Measurements from ENCODE around the gene OTOF.
"Not testable (repeated sequence)": the region's sequence is repeated elsewhere in the genome, so short reads cannot be mapped to it uniquely, and the experiment has no call there.

The OTOF gene

GRCh38 chr2:26470601-26471260 is 7.2 kb downstream of the OTOF start:
- DNase-seq: no peak
- intact Hi-C loops (cut with DNase I): no loop called here

GRCh38 chr2:26469955-26470354 is 8.0 kb downstream of the OTOF start:
- no peak for DNase-seq
- intact Hi-C loops (cut with DNase I): no loop called here

DNA sequence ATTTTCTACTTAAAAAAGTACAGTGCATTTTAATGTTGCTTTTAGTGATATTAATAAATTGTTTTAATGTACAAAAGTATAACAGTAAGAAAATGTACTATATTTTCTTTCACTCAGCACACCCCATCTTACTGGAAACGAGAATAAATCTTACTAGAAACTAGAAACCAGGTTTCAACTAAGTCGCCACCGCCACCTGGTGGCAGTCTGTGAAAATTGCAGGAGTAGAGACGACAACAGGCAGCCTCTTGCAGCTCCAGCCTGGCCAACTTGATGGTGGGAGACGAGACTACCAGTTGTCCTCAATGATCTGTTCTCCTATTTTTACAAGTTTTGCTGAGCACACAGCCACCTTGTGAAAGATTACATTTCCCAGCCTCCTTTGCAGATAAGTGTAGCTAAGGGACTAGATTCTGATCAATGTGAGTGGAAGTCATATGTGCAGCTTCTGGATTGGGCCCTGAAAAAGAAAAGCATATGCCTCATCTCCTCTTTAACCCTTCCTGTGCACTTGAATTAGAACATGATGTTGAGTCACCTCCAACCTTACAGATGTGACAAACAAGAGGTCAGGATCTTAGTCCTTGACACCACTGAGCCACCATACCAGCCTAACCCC is 8.7 kb downstream of the OTOF start:
- intact Hi-C loops (cut with DNase I): no loop called here

DNA sequence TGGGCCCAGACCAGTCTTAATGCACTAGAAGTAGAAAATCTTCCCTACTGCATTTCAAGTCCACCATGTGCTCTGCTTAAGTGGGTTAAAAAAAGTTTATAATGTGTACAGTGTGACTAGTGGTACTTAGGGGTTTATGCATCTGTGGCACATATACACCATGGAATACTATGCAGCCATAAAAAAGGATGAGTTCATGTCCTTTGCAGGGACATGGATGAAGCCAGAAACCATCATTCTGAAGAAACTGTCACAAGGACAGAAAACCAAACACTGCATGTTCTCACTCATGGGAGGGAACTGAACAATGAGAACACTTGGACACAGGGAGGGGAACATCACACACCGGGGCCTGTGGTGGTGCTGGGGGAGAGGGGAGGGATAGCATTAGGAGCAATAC is 9.4 kb downstream of the OTOF start:
- DNase-seq; intact Hi-C loops (cut with DNase I): not testable (repeated sequence)

More for the DNA sequence above, 8.7 kb downstream of the OTOF start:
- peak in 30 of 42 donors; percentile 11 to 73 (median 46) for DNase-seq

- intact Hi-C loops (cut with DNase I): no loop called here
- DNase-seq: no peak
These were observed 11.1 kb downstream of the OTOF start for GRCh38 chr2:26466662-26467310.

DNA sequence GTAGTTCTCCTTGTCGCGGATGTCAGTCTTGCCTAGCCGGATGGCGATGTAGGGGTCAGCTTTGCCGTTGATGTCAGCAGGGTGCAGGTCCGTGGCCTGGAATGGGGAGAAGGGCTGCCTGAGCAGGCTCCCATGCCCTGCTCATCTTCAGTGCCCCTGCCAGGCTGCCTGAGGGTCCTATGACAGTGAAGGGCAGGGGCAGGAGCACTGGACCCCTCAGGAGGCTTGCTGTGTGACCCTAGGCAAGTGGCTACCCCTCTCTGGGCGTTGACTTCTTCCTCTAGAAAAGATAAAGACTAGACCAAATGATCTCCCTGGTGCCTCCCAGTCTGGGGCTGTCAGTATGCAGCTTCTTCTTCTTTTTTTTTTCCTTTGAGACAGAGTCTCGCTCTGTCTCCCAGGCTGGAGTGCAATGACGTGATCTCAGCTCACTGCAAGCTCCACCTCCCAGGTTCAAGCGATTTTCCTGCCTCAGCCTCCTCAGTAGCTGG is 11.9 kb downstream of the OTOF start:
- intact Hi-C loops (cut with DNase I): no loop called here

GRCh38 chr2:26465266-26465925 is 12.5 kb downstream of the OTOF start:
- intact Hi-C loops (cut with DNase I): no loop called here
- DNase-seq: no peak

More for the DNA sequence above, 11.9 kb downstream of the OTOF start:
- DNase-seq: peak in 16 of 42 donors; percentile 22 to 67 (median 42)

- peak in 3 of 42 donors; percentile 1 to 10 (median 8) for DNase-seq
- intact Hi-C loops (cut with DNase I): no loop called here
These were observed 13.3 kb downstream of the OTOF start for GRCh38 chr2:26464390-26465265.

- peak in 4 of 42 donors; percentile 9 to 28 (median 12) for DNase-seq
- intact Hi-C loops (cut with DNase I): no loop called here
These were observed 14.4 kb downstream of the OTOF start for GRCh38 chr2:26463244-26464192.

DNA sequence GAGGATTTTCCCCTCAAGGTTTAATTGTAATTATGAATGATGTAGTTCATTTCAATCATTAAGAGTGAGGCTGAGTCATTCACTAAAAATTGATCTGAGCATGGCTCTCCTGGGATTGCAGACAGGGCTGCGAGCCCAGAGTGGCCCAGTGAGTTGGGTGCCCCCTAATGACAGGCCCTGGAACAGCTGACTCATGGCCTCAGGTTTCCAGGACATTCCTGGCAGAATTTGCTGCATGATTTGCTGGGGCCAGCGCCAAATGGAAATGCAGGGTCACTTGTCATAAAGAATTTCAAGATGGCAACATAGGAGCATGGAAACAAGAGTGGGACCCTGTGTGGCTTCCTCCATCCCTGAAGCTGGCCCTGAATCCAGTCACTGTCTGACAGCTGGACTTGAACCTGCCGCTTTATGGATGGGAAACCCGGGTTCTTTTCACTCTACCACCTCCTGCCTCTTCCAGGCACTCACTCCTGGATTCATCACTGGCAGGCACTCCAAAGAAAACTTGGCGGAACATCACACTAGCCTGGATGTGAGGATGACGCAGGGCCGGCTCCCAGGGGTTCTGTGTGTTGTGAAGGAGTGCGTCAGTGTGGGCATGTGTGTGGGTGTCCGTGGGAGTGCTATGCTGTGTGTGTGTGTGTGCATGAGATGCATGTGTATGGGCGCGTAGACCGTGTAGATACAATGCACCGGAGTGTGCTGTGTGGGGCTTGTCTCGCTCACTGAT is 15.2 kb downstream of the OTOF start:
- intact Hi-C loops (cut with DNase I): no loop called here

GRCh38 chr2:26462100-26462499 is 15.8 kb downstream of the OTOF start:
- intact Hi-C loops (cut with DNase I): no loop called here
- peak in 3 of 42 donors; percentile 10 to 25 (median 23) for DNase-seq

More for the DNA sequence above, 15.2 kb downstream of the OTOF start:
- DNase-seq: peak in 36 of 42 donors; percentile 16 to 77 (median 46)

GRCh38 chr2:26461601-26462023 is 16.3 kb downstream of the OTOF start:
- intact Hi-C loops (cut with DNase I): no loop called here
- peak in 4 of 42 donors; percentile 8 to 33 (median 14) for DNase-seq

- DNase-seq: peak in 6 of 42 donors; percentile 3 to 29 (median 14)
- intact Hi-C loops (cut with DNase I): no loop called here
These were observed 17.3 kb downstream of the OTOF start for GRCh38 chr2:26460613-26461031.

DNA sequence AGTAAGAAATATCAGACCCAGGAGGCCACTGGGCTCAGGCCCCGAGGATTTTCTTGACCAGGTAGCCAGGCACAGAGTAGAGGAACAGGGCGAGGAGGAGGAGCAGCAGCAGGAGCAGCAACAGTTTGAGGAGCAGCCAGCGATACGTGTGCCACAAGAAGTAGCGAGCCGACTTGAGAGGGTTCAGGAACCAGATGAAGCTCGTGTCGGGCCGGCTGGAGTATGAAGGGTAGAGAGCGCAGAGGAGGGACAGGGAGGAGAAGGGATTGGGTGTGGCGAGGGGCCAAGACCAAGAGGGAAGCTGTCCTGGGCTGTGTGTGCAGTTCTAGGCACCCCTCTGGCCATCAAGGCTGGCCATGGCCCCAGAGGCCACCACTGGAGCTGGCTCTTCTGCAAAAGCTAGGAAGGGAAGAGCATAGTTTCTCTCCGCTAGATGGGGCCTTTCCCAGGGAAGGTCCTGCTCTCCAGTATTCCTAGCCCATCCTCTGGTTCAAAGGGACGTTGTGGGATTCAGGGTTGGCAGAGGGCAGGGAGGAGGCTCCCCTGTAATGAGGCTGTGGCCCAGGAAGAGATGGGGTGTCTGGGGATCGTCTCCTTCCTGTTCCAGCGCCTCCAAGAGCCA is 17.8 kb downstream of the OTOF start:
- intact Hi-C loops (cut with DNase I): no loop called here
- DNase-seq: peak in 4 of 42 donors; percentile 1 to 22 (median 11)

DNA sequence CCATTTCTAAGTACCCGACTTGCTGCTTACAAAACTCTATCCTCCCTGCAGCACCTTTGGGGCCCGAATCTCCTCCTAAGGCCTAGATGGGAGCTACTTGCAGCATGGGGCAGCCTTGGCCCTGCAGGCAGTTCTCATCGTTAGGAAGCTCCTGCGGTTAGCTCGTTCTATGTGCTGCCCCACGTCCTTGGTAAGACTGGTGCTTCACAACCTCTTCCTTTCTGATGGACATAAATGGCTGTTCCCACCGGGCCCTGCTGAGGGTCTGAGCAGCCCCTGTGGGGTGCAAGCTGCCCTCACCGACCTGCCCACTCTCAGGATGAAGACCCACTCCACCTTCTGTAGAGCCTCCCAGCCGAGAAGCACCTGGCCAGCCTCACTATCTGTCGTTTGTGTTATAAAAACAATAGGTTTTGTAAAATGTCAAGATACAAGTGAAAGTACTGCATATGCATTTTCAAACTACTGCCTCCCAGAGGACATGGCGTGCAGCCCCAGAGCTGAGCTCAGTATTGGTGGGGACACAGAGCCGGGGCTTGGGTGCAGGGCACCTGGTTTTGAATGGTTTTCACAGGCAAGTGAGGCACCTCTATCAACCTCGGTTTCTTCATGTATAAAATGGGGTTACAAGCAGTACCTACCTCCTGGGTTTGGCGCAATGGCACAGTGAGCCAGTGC is 19.4 kb downstream of the OTOF start:
- peak in 5 of 42 donors; percentile 6 to 28 (median 11) for DNase-seq
- intact Hi-C loops (cut with DNase I): no loop called here

Data from head of caudate nucleus (tissue), 42 donors.